Ovary (tissue), 3 donors: ENCODE data around the gene SKAP2.

Source experiments
- CTCF ChIP-seq, 3 donors: fragments of 450-650 bp in 2 of 3; fragments of 200-600 bp in 1 of 3; IDR thresholded peaks; one replicate each; pipeline versions ENCODE4 v1.5.1 to v1.8.0; 2016 to 2022; ENCODE audit warnings: antibody characterized with exemption in 3 of 3, mild to moderate bottlenecking in 1 of 3
- EP300 ChIP-seq: sonication (generic); formaldehyde crosslinking; IDR thresholded peaks from one replicate; pipeline ENCODE4 v1.6.1; 2017; ENCODE audit warnings: antibody characterized with exemption
- POLR2A ChIP-seq: fragments of 450-650 bp; IDR thresholded peaks from one replicate; pipeline ENCODE4 v1.6.1; 2017; ENCODE audit warnings: antibody characterized with exemption, mild to moderate bottlenecking, moderate library complexity
- donor health status: DM: no; HTN: no; CAD: no.

- TF ChIP-seq CTCF (IDR thresholded peaks at IDR 0.05) (no peak), POLR2A (no peak), EP300 (no peak)
Observed at GRCh38 chr7:26619348-26619984, 244.9 kb downstream of the SKAP2 start.
